CD14-positive monocyte (primary cell): ENCODE results near the gene DRAP1. TPM values are rescaled to one million over a fixed set of nuclear protein-coding genes. Genes with fewer than 3 reads are reported as not detected.

ENCODE experiments used
- DNase-seq, 3 donors: peaks; one replicate each; pipeline ENCODE4 v3.0.0-alpha.2; 2011 to 2022
- H2AFZ ChIP-seq: 2 replicates; pipeline ENCODE4 v1.6.0; 2012; ENCODE audit warnings: mild to moderate bottlenecking, low read depth, low read length, inconsistent platforms; ENCODE audit not compliant: insufficient read depth, poor library complexity, severe bottlenecking
- H3K27ac ChIP-seq, 2 donors: 1 replicate in 1 of 2; 2 replicates in 1 of 2; pipeline ENCODE4 v1.5.1; 2012 to 2013; ENCODE audit warnings: low read length in 2 of 2, control low read depth in 1 of 2, inconsistent platforms in 1 of 2, low read depth in 1 of 2, mild to moderate bottlenecking in 1 of 2
- H3K27me3 ChIP-seq, 2 donors: one replicate each; pipeline versions ENCODE4 v1.6.0 to v1.6.1; 2011 to 2013; ENCODE audit warnings: low read length in 2 of 2; ENCODE audit not compliant: control insufficient read depth in 2 of 2, insufficient read depth in 2 of 2
- H3K36me3 ChIP-seq, 2 donors: replicated peaks in 1 of 2; 1 replicate in 1 of 2; 2 replicates in 1 of 2; pipeline versions ENCODE4 v1.5.1 to v1.6.1; 2012 to 2013; ENCODE audit warnings: low read length in 2 of 2, control low read depth in 1 of 2, inconsistent platforms in 1 of 2, mild to moderate bottlenecking in 1 of 2; ENCODE audit not compliant: insufficient read depth in 2 of 2, control insufficient read depth in 1 of 2
- H3K4me1 ChIP-seq, 2 donors: 1 replicate in 1 of 2; 2 replicates in 1 of 2; pipeline versions ENCODE4 v1.5.1 to v1.6.1; 2012 to 2013; ENCODE audit warnings: low read length in 2 of 2, control low read depth in 1 of 2, inconsistent platforms in 1 of 2, mild to moderate bottlenecking in 1 of 2, moderate library complexity in 1 of 2; ENCODE audit not compliant: insufficient read depth in 2 of 2, control insufficient read depth in 1 of 2
- H3K4me2 ChIP-seq: replicated peaks from 2 replicates; pipeline ENCODE3; 2012; ENCODE audit warnings: low read length, moderate library complexity, mild to moderate bottlenecking; ENCODE audit not compliant: poor library complexity, severe bottlenecking; ENCODE audit errors: extremely low read depth
- H3K4me3 ChIP-seq, 3 experiments: fragments of 200-600 bp in 1 of 3; sonication (generic) in 1 of 3; replicated peaks in 1 of 3; 1 replicate in 2 of 3; 2 replicates in 1 of 3; pipeline ENCODE4 v1.5.1; 2011 to 2013; ENCODE audit warnings: low read length in 3 of 3, mild to moderate bottlenecking in 3 of 3, control low read depth in 2 of 3, low read depth in 2 of 3, inconsistent platforms in 1 of 3, moderate library complexity in 1 of 3
- H3K79me2 ChIP-seq: 2 replicates; pipeline ENCODE4 v1.6.0; 2012; ENCODE audit warnings: mild to moderate bottlenecking, control low read depth, inconsistent platforms, low read length, moderate library complexity; ENCODE audit not compliant: insufficient read depth
- H3K9ac ChIP-seq: 2 replicates; pipeline ENCODE4 v1.6.0; 2017; ENCODE audit warnings: low read length, mild to moderate bottlenecking; ENCODE audit not compliant: insufficient read depth, poor library complexity, severe bottlenecking
- H3K9me3 ChIP-seq, 2 donors: replicated peaks in 1 of 2; 1 replicate in 1 of 2; 2 replicates in 1 of 2; pipeline versions ENCODE4 v1.5.1 to v1.6.1; 2012 to 2013; ENCODE audit warnings: low read length in 2 of 2, control low read depth in 1 of 2; ENCODE audit not compliant: control insufficient read depth in 1 of 2, insufficient read depth in 1 of 2
- H4K20me1 ChIP-seq: 2 replicates; pipeline ENCODE4 v1.6.0; 2012; ENCODE audit warnings: mild to moderate bottlenecking, low read length, control low read depth, moderate library complexity; ENCODE audit not compliant: insufficient read depth
- H3K27ac Mint-ChIP-seq, 7 donors: one replicate each; pipeline ENCODE4 v1.8.0; 2020; ENCODE audit warnings: mild to moderate bottlenecking in 7 of 7, mixed read lengths in 7 of 7, moderate library complexity in 6 of 7, inconsistent platforms in 2 of 7
- H3K27me3 Mint-ChIP-seq, 3 donors: one replicate each; pipeline ENCODE4 v1.8.0; 2021 to 2022; ENCODE audit warnings: low read depth in 3 of 3, mild to moderate bottlenecking in 3 of 3, mixed read lengths in 3 of 3, moderate library complexity in 3 of 3, inconsistent platforms in 1 of 3
- H3K36me3 Mint-ChIP-seq, 2 donors: one replicate each; pipeline ENCODE4 v1.8.0; 2020; ENCODE audit warnings: mixed read lengths in 2 of 2, inconsistent platforms in 1 of 2, mild to moderate bottlenecking in 1 of 2
- H3K4me1 Mint-ChIP-seq: one replicate; pipeline ENCODE4 v1.8.0; 2020; ENCODE audit warnings: mild to moderate bottlenecking, mixed read lengths
- H3K4me3 Mint-ChIP-seq, 2 donors: one replicate each; pipeline ENCODE4 v1.8.0; 2020; ENCODE audit warnings: mild to moderate bottlenecking in 2 of 2, mixed read lengths in 2 of 2, moderate library complexity in 1 of 2
- H3K9me3 Mint-ChIP-seq, 7 donors: one replicate each; pipeline ENCODE4 v1.8.0; 2020 to 2022; ENCODE audit warnings: mixed read lengths in 7 of 7, mild to moderate bottlenecking in 6 of 7, moderate library complexity in 6 of 7, inconsistent platforms in 2 of 7
- WGBS: methylation state at CpG from one replicate; pipeline ENCODE4 v1.1.5; 2013; ENCODE audit warnings: missing lambda C conversion rate; ENCODE audit not compliant: insufficient coverage; 5-methylcytosine and 5-hydroxymethylcytosine counted together
- intact Hi-C, 2 donors: fragments of 100-400 bp; cut with micrococcal nuclease; formaldehyde crosslinking; loops; one replicate each; pipeline versions ENCODE4 v1.15.0 to v1.15.1; 2023
- polyA plus RNA-seq, 3 donors: library from polyadenylated mRNA; depleted of rRNA in 1 of 3; unstranded in 2 of 3; stranded (reverse) in 1 of 3; fragments of 300-500 nt in 2 of 3; fragments of >200 nt in 1 of 3; fragmentation: Illumina TruSeq in 2 of 3; gene quantifications; 1 replicate in 2 of 3; 2 replicates in 1 of 3; pipeline ENCODE4 v1.2.3, GENCODE V29; 2012 to 2021
- TF ChIP-seq, protein P1 (sequence below): fragments of 200-600 bp; IDR thresholded peaks from one replicate; pipeline ENCODE4 v1.8.0; 2022; ENCODE audit warnings: antibody characterized with exemption, mild to moderate bottlenecking

DRAP1 gene
- polyA plus RNA-seq, 3 donors: 68.3 to 97.2 (median 72.1) TPM

DNA sequence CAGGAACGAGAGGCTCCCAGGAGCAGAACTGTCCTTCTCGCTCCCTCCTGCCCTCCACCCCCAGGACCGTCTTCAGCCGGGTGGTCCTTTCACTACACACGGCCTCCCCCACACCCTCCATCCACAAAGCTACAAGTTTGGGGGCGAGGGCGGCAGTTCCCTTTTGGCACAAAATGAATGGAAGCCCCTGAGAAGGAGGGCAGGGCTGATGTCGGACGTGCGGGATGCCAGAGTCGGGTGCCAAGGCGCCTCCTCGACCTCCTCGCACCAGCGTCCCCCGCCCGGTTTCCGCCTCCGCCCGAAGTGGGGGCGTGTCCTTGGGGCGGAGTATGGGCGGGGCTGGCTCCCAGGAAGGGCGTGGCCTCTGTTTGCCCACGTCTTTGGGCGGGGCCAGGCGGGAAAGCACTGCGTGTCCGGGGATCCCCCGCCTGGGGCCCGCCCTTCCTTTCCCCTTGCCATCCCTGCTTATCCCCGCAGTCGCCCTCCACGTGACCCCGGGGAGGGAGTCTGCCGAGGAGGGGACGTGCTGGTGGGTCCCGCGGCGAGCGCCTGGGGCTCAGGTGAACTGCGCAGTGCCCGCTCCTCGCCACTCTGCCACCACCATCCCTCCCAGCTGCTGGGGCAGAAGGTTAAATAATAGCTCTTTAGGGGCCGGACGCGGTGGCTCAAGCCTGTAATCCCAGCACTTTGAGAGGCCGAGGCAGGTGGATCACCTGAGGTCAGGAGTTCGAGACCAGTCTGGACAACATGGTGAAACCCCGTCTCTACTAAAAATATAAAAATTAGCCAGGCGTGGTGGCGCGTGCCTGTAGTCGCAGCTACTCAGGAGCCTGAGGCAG, 45.7 kb upstream of the DRAP1 start:
- TF ChIP-seq, protein P1, sequence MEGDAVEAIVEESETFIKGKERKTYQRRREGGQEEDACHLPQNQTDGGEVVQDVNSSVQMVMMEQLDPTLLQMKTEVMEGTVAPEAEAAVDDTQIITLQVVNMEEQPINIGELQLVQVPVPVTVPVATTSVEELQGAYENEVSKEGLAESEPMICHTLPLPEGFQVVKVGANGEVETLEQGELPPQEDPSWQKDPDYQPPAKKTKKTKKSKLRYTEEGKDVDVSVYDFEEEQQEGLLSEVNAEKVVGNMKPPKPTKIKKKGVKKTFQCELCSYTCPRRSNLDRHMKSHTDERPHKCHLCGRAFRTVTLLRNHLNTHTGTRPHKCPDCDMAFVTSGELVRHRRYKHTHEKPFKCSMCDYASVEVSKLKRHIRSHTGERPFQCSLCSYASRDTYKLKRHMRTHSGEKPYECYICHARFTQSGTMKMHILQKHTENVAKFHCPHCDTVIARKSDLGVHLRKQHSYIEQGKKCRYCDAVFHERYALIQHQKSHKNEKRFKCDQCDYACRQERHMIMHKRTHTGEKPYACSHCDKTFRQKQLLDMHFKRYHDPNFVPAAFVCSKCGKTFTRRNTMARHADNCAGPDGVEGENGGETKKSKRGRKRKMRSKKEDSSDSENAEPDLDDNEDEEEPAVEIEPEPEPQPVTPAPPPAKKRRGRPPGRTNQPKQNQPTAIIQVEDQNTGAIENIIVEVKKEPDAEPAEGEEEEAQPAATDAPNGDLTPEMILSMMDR: no peak
- 0% methylated on average over 35 of the region's 54 CpGs for WGBS
- Histone ChIP-seq H3K27me3 (no peaks in the 10 kb centered on the region), H3K36me3 (no peaks in the 10 kb centered on the region), H3K4me3 (peak overlapping the region; percentile 46 to 79 (median 58)), H3K4me2 (peak overlapping the region; percentile 97), H3K9ac (peak overlapping the region; percentile 61), H3K4me1 (peaks cover 20 to 35% of the 10 kb centered on the region in 2 donors), H3K79me2 (no peaks in the 10 kb centered on the region), H3K9me3 (no peaks in the 10 kb centered on the region), H3K27ac (peak overlapping the region in 1 of 2 donors; percentile 60), H2AFZ (peak overlapping the region; percentile 68), H4K20me1 (no peaks in the 10 kb centered on the region)
- H3K4me1 Mint-ChIP-seq: peaks cover 24% of the 10 kb centered on the region
- H3K36me3 Mint-ChIP-seq: no peaks in the 10 kb centered on the region
- H3K27me3 Mint-ChIP-seq: peaks cover 8 to 30% (median 27%) of the 10 kb centered on the region in 3 donors
- H3K9me3 Mint-ChIP-seq: peaks cover 0 to 4% (median 0%) of the 10 kb centered on the region in 7 donors
- intact Hi-C loops: loop anchor here in 1 of 2 donors (2.0 kb wide), 1 partner anchor 15 kb away; the partner anchor contains the start of gene CFL1
- peak; percentile 92 to 95 (median 92) for DNase-seq
- H3K27ac Mint-ChIP-seq: peak overlapping the region; percentile 78 to 96 (median 83)
- H3K4me3 Mint-ChIP-seq: peak overlapping the region; percentile 91 to 97

DNA sequence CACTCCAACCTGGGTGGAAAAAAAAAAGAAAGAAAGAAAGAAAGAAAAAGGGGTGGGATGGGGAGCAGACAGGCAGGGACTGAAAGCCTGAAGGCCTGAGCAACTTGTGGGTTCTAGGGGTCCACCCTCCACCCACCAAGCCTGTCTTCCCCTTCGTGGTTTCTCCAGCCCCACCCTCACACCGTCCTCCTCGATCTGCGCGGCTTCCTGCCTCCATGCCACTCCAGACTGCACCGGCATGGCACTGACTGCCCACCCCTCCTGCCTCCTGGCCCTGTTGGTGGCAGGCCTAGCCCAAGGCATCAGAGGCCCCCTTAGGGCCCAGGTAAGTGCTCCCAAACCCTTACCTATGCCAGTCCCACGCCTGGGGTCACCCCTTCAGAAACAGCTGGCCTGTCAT, 39.6 kb upstream of the DRAP1 start, which contains the start of gene CTSW:
TSS of gene CTSW (plus strand) at position 221 of the 400 bp plus-strand sequence. CDS start at position 239, 18 bp downstream.
- H3K4me3 ChIP-seq: peak within 1 kb of the TSS in 1 of 3 experiments; percentile 28
- peak in 1 of 3 donors; percentile 10 for DNase-seq

More for the DNA sequence above, 39.6 kb upstream of the DRAP1 start, which contains the start of gene CTSW:
- H3K9me3 Mint-ChIP-seq: peaks cover 0 to 2% (median 0%) of the 10 kb centered on the region in 7 donors
- H3K27me3 ChIP-seq: no peaks in the 10 kb centered on the region
- H2AFZ ChIP-seq: peak within 1 kb of the TSS; percentile 65
- H3K79me2 ChIP-seq: no peaks in the 10 kb centered on the region
- peaks cover 9% of the 10 kb centered on the region for H4K20me1 ChIP-seq
- H3K4me3 Mint-ChIP-seq: peak within 1 kb of the TSS; percentile 48 to 64
- intact Hi-C loops: loop anchor here in 1 of 2 donors (5.0 kb wide), 1 partner anchor 108 kb away; no protein-coding TSS in a partner anchor
- no peaks in the 10 kb centered on the region for H3K9me3 ChIP-seq
- 0% methylated on average over 6 of the region's 7 CpGs for WGBS
- H3K27me3 Mint-ChIP-seq: peaks cover 0 to 3% (median 2%) of the 10 kb centered on the region in 3 donors
- TF ChIP-seq, protein P1: no peak
- peaks cover 21% of the 10 kb centered on the region for H3K4me1 Mint-ChIP-seq
- peak within 1 kb of the TSS; percentile 21 for H3K9ac ChIP-seq
- H3K36me3 Mint-ChIP-seq: peaks cover 24 to 30% of the 10 kb centered on the region in 2 donors
- H3K4me1 ChIP-seq: peaks cover 9 to 17% of the 10 kb centered on the region in 2 donors
- H3K36me3 ChIP-seq: peaks cover 25% of the 10 kb centered on the region in 2 donors
- peak within 1 kb of the TSS; percentile 46 for H3K4me2 ChIP-seq
- peak within 1 kb of the TSS in 4 of 7 donors; percentile 33 to 71 (median 54) for H3K27ac Mint-ChIP-seq
- no peak within 1 kb of the TSS for H3K27ac ChIP-seq
